ENCODE results near the gene STARD8. TPM values are rescaled to one million over a fixed set of nuclear protein-coding genes. Genes with fewer than 3 reads are reported as not detected.

STARD8 gene
- total RNA-seq, 1 donor from 2014 or later = 9.3 TPM

DNA sequence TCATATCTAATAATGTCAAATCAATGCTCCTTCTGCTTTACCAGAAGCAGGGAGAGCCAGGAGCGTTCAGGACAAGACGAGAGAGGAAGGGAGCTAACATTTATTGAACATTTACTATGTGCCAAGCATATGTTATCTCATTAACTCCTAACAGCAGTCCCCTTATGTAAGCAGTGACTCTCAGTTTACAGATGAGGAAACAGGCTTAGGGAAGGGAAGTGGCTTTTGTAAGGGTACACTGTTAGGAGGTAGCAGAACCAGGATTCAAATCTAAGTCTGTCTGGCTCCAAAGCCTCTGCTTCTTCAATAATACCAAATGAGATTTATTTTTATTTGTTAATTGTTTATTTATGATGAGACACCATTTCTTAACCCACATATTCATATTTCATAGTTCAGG is 2.6 kb upstream of the STARD8 start:
- no peaks in the 10 kb centered on the region for H3K9me3 ChIP-seq (replicated peaks)
- H3K4me3 ChIP-seq = no peak overlapping the region
- H3K27ac ChIP-seq (replicated peaks) = no peak overlapping the region
- DNase-seq = no peak
- intact Hi-C loops (cut with micrococcal nuclease) = no loop called here
- H3K4me1 ChIP-seq = peaks cover 5% of the 10 kb centered on the region
- no peaks in the 10 kb centered on the region for H3K36me3 ChIP-seq
- TF ChIP-seq, protein P1, sequence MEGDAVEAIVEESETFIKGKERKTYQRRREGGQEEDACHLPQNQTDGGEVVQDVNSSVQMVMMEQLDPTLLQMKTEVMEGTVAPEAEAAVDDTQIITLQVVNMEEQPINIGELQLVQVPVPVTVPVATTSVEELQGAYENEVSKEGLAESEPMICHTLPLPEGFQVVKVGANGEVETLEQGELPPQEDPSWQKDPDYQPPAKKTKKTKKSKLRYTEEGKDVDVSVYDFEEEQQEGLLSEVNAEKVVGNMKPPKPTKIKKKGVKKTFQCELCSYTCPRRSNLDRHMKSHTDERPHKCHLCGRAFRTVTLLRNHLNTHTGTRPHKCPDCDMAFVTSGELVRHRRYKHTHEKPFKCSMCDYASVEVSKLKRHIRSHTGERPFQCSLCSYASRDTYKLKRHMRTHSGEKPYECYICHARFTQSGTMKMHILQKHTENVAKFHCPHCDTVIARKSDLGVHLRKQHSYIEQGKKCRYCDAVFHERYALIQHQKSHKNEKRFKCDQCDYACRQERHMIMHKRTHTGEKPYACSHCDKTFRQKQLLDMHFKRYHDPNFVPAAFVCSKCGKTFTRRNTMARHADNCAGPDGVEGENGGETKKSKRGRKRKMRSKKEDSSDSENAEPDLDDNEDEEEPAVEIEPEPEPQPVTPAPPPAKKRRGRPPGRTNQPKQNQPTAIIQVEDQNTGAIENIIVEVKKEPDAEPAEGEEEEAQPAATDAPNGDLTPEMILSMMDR (IDR thresholded peaks at IDR 0.05; ENCODE audit: borderline replicate concordance) = no peak
- H3K27me3 ChIP-seq (ENCODE audit: low read depth) = no peaks in the 10 kb centered on the region

DNA sequence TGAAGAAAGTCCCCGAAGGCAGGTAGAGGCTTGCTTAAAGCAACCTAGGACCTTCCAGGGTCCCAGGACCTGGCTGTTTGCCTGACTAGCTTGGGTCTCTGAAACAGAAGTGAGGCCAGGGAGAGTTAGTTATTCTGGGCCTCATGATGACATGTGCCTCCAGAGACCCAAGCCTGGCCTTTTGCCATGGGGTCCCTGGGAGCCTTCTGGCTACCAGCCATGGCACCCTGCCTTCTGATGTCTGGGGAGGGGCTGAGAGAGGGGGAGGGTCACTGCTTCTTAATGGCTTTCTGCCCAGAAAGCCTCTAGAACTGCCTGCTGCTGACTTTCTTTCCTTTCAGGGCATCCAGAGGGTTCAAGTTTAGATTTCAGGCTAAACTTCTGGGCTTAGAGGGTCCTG is 1.0 kb upstream of the STARD8 start:
- intact Hi-C loops (cut with micrococcal nuclease) = no loop called here
- Histone ChIP-seq H3K27ac (replicated peaks) (no peak overlapping the region), H3K27me3 (ENCODE audit: low read depth) (no peaks in the 10 kb centered on the region), H3K4me1 (peaks cover 5% of the 10 kb centered on the region), H3K4me3 (no peak overlapping the region), H3K9me3 (replicated peaks) (no peaks in the 10 kb centered on the region), H3K36me3 (no peaks in the 10 kb centered on the region)
- TF ChIP-seq, protein P1 (IDR thresholded peaks at IDR 0.05; ENCODE audit: borderline replicate concordance) = no peak
- DNase-seq = peak; percentile 27

DNA sequence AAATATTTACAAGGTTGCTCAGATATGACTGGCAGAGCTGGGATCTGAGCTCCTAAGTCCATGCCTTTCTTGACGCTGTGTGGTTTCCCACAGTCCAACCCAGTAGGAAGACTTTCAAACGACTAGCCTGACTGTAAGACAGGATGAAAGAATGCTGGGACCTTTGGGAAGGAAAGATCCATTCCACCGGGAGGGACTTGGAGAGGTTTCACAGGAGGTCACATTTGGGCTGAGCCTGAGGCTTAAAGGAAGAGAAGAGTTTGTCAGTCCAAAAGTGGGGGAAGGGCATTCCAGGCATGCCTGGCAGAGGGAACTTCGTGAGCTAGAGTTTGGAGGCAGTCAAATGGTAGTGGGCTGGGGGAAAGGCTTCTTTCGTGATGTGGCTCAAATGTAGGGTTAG is 1.5 kb downstream of the STARD8 start:
- Histone ChIP-seq H3K4me1 (peaks cover 5% of the 10 kb centered on the region), H3K4me3 (peak overlapping the region; percentile 59), H3K27ac (replicated peaks) (peak overlapping the region; percentile 33), H3K27me3 (ENCODE audit: low read depth) (no peaks in the 10 kb centered on the region), H3K9me3 (replicated peaks) (no peaks in the 10 kb centered on the region), H3K36me3 (no peaks in the 10 kb centered on the region)
- TF ChIP-seq, protein P1 (IDR thresholded peaks at IDR 0.05; ENCODE audit: borderline replicate concordance) = no peak
- DNase-seq = no peak
- intact Hi-C loops (cut with micrococcal nuclease) = no loop called here

DNA sequence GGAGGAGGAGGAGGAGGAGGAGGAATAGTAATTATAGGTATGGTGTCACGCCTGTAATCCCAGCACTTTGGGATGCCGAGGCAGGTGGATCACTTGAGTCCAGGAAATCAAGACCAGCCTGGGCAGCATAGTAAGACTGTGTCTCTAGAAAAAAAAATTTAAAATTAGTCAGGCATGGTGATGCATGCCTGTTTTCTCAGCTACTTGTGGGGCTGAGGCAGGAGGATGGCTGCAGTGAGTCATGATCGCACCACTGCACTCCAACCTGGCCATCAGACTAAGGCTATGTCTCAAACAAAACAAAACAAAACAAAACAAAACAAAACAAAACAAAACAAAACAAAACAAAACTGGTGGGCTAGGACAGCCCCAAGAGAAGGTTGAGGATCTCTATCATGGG is 3.0 kb downstream of the STARD8 start:
- no peaks in the 10 kb centered on the region for H3K27me3 ChIP-seq (ENCODE audit: low read depth)
- intact Hi-C loops (cut with micrococcal nuclease) = no loop called here
- peaks cover 5% of the 10 kb centered on the region for H3K4me1 ChIP-seq
- no peak for DNase-seq
- no peak overlapping the region for H3K4me3 ChIP-seq
- H3K36me3 ChIP-seq = no peaks in the 10 kb centered on the region
- no peaks in the 10 kb centered on the region for H3K9me3 ChIP-seq (replicated peaks)
- TF ChIP-seq, protein P1 (IDR thresholded peaks at IDR 0.05; ENCODE audit: borderline replicate concordance) = no peak
- no peak overlapping the region for H3K27ac ChIP-seq (replicated peaks)

DNA sequence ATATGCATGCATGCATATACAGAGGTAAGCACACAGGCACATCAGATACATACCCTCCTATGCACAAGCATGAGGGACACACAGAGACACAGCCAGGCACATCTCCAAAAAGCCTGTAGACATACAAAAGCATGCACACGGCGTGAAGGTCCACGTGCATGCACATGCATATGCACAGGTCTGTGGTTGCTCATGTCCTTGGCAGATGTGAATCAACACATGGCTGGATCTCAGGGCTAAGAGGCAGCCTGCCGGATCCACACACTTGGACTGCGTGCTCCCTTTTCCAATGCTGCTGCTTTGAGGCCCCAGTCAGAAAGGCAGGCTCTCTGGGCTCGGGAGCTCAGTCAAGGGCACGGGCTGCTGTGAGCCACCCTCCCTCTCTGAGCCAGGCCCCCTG is 3.6 kb downstream of the STARD8 start:
- Histone ChIP-seq H3K36me3 (no peaks in the 10 kb centered on the region), H3K4me1 (peaks cover 5% of the 10 kb centered on the region), H3K9me3 (replicated peaks) (no peaks in the 10 kb centered on the region), H3K27ac (replicated peaks) (no peak overlapping the region), H3K27me3 (ENCODE audit: low read depth) (no peaks in the 10 kb centered on the region), H3K4me3 (no peak overlapping the region)
- TF ChIP-seq, protein P1 (IDR thresholded peaks at IDR 0.05; ENCODE audit: borderline replicate concordance) = no peak
- intact Hi-C loops (cut with micrococcal nuclease) = no loop called here
- DNase-seq = no peak
